GM19351 (cell line): Measurements from ENCODE around the gene CCDC89.

Experiments
- ATAC-seq: cut with Tn5 transposase; IDR thresholded peaks from one replicate; pipeline ENCODE4 v1.9.1; 2021; ENCODE audit warnings: mild to moderate bottlenecking, moderate library complexity; ENCODE audit not compliant: unreplicated experiment

CCDC89 gene

GRCh38 chr11:85685820-85686459 lies at the start of gene CCDC89:
TSS of gene CCDC89 (minus strand) at chr11:85686195. CDS start at chr11:85686130, 65 bp downstream.
- ATAC-seq, result no peak

DNA sequence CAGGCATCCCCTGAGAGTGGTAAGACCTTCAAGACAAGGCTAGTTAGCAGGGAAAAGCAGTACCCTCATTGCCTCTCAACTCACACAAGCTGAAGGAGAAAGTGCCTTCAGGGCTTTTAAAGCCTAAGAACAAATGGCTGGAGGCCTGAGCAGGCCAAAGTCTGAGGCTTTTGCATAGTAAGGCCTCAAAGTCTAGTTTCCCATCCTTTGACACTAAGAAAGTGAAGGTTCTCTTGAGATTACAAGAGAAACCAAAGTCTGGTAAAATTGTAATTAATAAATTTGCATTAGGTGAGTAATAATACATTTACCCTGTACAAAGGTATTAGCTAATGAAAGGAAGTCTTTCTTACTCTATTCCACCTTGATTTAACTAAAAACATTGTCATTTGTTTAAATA lies 47.0 kb upstream of the CCDC89 start:
- no peak for ATAC-seq

GRCh38 chr11:85726381-85726780 lies 40.4 kb upstream of the CCDC89 start:
- ATAC-seq, result no peak

DNA sequence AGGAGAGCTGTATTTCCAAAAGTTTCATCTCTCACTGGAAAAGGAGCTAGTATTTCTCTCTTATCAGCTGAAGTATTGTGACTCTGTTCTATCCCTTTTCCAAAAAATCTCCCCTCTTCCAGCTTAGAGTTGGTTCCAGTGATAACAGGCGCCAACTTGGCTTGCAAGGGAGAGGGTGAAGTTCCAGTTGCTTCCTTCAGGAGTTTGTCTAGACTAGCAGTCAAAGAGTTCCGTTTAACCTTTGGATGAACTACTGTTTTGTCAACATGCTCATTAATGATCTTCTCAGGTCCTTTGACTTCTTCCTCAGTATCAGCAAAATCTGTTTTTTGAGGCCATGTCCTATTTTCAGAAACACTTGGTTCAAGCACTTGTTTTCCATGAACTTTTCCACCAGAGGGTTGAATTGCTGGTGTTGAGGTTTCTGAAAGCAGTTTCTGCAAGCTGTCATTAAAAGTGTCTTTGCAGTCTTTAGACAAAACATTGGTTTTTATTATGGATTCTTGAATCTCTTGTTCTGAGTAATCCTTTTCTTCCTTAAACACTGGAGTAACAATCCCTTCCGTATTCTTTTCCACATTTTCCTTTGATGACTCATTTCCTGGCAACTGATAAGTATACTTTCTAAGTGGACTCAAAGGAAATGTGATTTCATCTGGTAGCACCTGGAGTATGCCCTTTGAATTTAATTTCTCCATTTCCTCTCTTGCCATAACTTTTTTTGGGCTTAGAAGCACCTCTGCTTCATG lies 39.7 kb upstream of the CCDC89 start:
- no peak for ATAC-seq

GRCh38 chr11:85724748-85725465 lies 38.9 kb upstream of the CCDC89 start:
- ATAC-seq, result no peak

DNA sequence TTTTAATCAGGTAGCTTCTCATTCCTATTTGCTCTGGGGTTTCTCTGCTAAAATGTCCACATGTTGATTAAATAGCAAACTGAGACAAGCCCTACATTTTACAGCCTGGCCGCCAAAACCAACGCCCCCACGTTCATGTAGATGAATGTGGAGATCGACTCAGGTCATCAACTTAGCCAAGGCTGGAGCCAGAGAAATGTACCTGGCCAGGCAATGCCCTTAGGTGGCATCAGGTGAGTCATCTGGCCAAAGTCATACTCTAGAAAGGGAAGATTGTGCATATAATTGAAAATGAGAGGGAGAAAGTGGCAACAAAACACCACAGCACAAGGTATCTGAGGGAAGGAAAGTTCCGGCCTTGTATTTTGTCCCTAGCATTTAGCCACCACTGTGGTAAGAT lies 37.1 kb upstream of the CCDC89 start:
- no peak for ATAC-seq

DNA sequence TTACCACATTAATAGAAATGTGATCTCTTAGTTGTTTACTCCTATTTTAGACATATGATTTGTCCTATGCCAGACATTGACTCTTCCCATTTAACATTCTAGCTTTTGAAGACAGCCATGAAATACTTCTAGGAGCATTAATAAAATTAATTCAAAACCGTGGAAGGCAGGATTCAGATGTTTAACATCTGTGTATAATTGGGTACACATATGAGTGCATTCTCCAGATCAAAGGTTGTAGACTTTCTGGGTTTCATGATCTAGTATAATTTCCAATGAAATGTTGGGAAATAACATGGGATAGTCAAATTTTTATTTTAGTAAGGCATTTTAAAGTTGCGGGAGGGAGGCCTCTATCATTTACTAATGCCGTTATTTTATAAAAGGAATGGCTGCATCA lies 35.2 kb upstream of the CCDC89 start:
- ATAC-seq, result no peak

DNA sequence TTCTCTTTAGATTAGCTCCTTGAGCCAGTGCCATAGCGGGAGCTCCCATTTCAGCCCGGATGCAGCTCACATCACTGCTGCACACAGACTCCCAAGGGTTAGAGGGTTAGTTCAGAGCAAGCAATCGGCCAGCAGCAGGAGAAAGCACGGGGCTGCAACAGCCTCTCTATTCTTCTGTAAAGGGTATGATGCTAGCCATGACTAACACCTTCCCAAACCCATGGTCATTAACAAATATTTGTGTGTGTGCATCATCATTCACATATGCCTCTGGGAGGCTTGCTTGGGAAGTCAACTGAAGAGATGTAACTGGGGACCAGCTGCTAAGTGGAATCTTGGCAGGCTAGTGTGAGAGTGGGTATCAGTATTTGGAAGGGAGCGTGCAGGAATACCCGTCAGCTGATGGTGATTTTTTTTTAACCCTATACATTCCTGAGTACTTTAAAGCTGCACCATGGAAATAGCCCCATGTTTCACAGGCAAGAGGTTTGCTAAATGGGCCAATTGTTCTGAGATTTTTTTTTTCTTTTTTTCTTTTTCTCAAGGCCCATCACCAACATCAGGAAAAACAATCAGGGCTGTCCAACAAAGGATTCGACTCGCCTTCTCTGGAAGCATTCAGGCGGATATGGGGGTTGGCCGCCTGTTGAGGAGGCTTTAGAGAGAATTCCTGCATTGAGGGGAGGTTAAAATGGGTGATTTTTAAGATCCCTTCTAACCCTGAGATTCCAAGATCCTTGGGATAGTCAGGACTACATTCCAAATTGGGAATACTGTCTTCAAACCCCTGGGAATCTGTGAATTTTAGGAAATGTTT lies 33.2 kb upstream of the CCDC89 start:
- no peak for ATAC-seq

GRCh38 chr11:85718126-85718943 lies 32.3 kb upstream of the CCDC89 start:
- ATAC-seq, result no peak

DNA sequence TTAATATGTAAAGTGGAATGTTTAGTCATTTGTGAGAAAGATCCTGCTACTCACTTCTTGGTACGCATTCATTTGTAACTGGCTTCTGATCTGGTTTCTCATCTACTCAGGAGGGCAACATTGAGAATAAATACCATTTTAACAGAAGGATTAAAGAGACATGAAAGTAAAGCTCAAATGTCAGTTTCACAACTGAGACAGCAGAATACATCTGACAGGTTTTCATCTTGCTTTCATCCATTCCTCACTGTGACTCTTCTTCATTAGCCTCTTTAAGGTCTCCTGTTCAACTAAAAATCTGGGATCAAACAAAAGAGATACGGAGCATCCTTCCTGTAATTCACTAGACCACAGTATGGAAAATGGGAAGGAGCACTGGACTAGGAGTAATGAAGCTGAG lies 31.4 kb upstream of the CCDC89 start:
- ATAC-seq, result no peak

DNA sequence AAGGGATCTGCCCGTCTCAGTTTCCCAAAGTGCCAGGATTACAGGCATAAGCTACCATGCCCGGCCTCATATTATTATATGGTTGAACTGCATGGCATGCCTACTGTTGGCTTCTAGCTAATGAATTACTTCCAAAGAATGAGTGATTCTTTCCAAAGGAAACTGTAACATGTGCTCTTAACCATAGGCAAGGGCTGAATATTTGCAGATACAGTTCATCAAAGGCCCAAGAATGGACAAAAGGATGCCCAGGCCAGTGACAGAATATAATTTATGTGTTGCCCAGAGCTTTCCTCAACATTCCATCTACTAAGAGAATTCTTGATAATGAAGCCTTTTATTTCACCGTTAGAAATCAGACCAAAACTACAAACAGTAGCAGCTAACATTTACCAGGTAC lies 27.0 kb upstream of the CCDC89 start:
- no peak for ATAC-seq

- no peak for ATAC-seq
Measured at GRCh38 chr11:85710917-85711316, 24.9 kb upstream of the CCDC89 start.

GRCh38 chr11:85709941-85710702 lies 24.1 kb upstream of the CCDC89 start:
- ATAC-seq, result no peak

DNA sequence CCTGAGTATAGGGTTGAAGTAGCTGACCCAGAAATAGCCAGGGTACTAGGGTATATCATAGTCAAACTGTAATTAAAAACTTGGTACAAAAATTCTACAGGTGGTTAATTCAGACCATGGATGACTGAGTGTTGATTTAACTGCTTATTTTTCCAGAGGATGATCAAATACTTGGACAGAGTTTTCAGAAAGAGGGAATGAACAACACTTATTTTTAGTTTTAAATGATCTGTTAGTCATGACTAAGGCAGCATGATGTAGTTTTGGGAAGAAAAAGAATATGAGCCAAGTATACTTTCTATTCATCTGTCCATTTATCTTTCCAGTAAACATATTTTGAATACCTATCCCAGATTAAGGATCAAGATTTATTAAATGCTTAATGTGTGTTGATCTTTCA lies 19.8 kb upstream of the CCDC89 start:
- ATAC-seq, result no peak

DNA sequence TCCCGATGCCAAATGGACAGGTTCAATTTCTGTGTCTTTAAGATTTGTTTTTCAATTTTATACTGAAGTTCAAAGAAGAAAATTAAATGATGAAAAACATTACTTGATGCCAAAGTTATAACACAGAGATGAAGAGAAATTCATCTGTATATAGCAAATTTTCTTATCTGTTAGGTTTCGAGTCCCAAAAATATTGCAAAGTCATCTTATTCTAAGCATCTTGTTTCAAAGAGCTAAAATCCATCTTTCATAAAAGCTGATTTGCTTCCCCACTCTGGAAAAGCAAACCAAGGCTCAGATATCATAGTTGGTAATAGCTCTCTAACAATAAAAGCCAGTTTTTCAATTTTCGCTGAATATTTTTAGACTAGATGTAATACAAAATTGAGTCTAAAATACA lies 19.0 kb upstream of the CCDC89 start:
- no peak for ATAC-seq

DNA sequence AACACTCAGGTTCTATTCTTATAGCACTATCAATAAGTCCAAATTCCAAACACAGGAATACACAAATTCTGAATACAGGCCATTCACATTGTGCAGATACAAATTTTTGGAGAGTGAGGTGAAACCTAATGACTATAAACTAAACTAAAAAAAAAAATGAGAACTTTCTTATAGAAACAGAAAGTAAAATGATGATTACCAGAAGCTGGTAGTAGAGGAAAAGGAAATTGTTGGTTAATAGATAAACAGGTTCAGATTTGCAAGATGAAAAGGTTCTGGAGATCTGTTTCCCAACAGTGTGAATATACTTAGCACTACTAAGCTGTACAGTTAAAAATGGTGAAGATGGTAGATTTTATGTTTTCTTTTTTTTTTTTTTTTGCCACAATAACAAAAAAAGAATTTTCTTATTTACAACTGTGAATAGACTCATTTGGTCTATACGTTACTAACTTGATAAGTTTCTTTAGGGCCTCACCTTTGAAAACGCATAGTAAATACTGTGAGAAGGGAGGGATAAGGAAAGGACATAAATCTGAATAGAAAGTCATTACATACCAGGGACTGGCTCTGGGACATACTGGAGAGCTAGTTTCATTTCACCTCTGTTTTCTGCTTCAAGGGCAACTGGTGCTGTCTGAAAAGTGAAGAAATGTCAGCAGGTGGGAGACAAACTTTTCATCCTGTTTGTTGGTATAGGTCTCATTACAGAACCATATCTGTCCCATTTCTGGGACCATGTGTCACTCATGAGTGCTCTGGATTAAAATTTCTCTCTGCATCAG lies 14.2 kb upstream of the CCDC89 start:
- ATAC-seq, result peak; percentile 85

- ATAC-seq, result no peak
Measured at GRCh38 chr11:85698195-85698594, 12.2 kb upstream of the CCDC89 start.

DNA sequence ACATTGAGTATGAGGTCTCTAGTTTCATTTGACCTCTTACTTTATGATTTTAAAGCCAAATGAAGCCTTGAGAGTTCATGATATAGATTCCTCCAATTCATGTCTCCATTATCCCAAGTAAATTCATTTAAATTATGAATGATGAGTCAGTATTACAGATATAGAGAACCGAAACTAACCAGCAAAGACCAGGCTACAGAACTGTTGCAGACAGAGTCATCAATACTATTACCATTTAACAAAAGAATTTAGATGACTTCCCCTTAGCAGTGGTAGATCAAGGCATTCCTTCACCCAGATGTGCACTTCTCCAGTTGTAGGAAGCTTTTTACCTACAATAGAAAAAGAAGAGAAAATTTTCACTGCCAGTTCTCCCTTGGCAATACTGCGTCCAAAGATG lies 11.8 kb upstream of the CCDC89 start:
- ATAC-seq, result no peak

- no peak for ATAC-seq
Measured at GRCh38 chr11:85695546-85695945, 9.6 kb upstream of the CCDC89 start.
